NCI-H2196 treated with DMSO at 0.1 percent for 48 hours (cell line): ENCODE data around the gene UBR3.
"Not testable (repeated sequence)": the region's sequence is repeated elsewhere in the genome, so short reads cannot be mapped to it uniquely, and the experiment has no call there.

ENCODE experiments used
- DNase-seq: peaks from one replicate; lab custom pipeline; 2025; ENCODE audit not compliant: unreplicated experiment; lab: John Stamatoyannopoulos, UW

The UBR3 gene

GRCh38 chr2:169928463-169928864 lies 101.2 kb downstream of the UBR3 start:
- peak; percentile 21 for DNase-seq

GRCh38 chr2:169933124-169933711 lies 106.0 kb downstream of the UBR3 start:
- peak; percentile 30 for DNase-seq

GRCh38 chr2:169936652-169937051 lies 109.4 kb downstream of the UBR3 start:
- DNase-seq = not testable (repeated sequence)

- no peak for DNase-seq
These were observed 118.3 kb downstream of the UBR3 start for GRCh38 chr2:169945515-169945914.

GRCh38 chr2:169946092-169946491 lies 118.8 kb downstream of the UBR3 start:
- DNase-seq = no peak

- DNase-seq = no peak
These were observed 119.3 kb downstream of the UBR3 start for GRCh38 chr2:169946546-169946945.

- no peak for DNase-seq
These were observed 128.7 kb downstream of the UBR3 start for GRCh38 chr2:169955940-169956339.

GRCh38 chr2:169957219-169957618 lies 130.0 kb downstream of the UBR3 start:
- DNase-seq = not testable (repeated sequence)

GRCh38 chr2:169961911-169962310 lies 134.7 kb downstream of the UBR3 start:
- DNase-seq = no peak

- no peak for DNase-seq
These were observed 136.5 kb downstream of the UBR3 start for GRCh38 chr2:169963786-169964185.

- no peak for DNase-seq
These were observed 137.5 kb downstream of the UBR3 start for GRCh38 chr2:169964740-169965139.

GRCh38 chr2:169965495-169965894 lies 138.2 kb downstream of the UBR3 start:
- DNase-seq = no peak

GRCh38 chr2:169966454-169966853 lies 139.2 kb downstream of the UBR3 start:
- no peak for DNase-seq

GRCh38 chr2:169968743-169969142 lies 141.5 kb downstream of the UBR3 start:
- no peak for DNase-seq

GRCh38 chr2:169975221-169975620 lies 148.0 kb downstream of the UBR3 start:
- no peak for DNase-seq

- DNase-seq = no peak
These were observed 149.1 kb downstream of the UBR3 start for GRCh38 chr2:169976335-169976851.

- DNase-seq = no peak
These were observed 150.3 kb downstream of the UBR3 start for GRCh38 chr2:169977530-169977929.

- DNase-seq = no peak
These were observed 151.3 kb downstream of the UBR3 start for GRCh38 chr2:169978402-169979017.

GRCh38 chr2:169979025-169979424 lies 151.8 kb downstream of the UBR3 start:
- no peak for DNase-seq

GRCh38 chr2:169980001-169980400 lies 152.7 kb downstream of the UBR3 start:
- no peak for DNase-seq

- no peak for DNase-seq
These were observed 153.4 kb downstream of the UBR3 start for GRCh38 chr2:169980643-169981042.

- no peak for DNase-seq
These were observed 155.7 kb downstream of the UBR3 start for GRCh38 chr2:169982929-169983328.

- no peak for DNase-seq
These were observed 156.3 kb downstream of the UBR3 start for GRCh38 chr2:169983506-169983905.
